ENCODE measurements around the gene SIX6. TPM values are rescaled to one million over a fixed set of nuclear protein-coding genes. Genes with fewer than 3 reads are reported as not detected.

The SIX6 gene
- total and polyA plus RNA-seq, 7 donors = not detected

DNA sequence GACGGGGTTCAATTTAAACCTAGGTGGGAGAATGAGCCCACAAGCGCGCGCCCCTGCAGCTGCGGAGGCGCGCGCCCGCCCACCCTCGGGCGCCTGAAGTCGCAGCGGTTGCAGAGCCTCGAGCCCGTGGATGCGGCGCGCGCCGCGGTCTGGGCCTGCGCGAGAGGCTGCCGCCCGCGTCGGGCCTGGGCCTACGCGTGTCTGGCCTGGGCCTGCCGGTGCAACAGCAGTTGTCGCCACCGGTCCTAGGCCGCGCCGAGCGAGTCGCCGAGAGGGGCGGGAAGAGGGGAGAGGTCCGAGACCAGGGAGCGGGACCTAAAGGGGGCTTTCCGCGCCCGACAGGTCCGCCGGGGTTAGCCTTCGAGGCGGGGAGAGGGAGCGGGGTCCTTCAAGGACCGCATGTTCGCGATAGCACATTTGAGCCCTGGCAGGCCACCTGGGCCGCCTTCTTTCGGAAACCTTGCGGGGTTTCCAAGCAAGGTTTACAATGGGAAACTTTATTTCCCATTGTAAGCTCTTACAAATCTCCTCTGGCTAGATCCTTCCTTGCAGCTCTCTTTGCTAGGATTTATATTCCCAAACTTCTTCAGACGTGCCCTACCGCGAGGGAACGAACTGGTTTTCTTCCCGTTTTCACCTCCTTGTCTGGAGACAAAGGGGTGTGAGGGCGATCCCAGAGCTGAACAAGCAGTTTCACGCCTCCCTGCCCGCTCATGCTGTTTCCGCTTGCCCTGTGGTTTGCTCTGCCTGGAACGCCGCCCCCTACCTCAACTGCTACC lies 6.8 kb downstream of the SIX6 start:
- Histone ChIP-seq H3K27ac (no peak overlapping the region), H3K4me3 (peak overlapping the region in 2 of 4 donors; percentile 41 to 43), H3K4me1 (peaks cover 0 to 26% (median 23%) of the 10 kb centered on the region in 4 donors), H3K36me3 (no peaks in the 10 kb centered on the region), H3K9me3 (no peaks in the 10 kb centered on the region), H3K27me3 (peaks cover 41 to 84% (median 58%) of the 10 kb centered on the region in 3 donors)
- intact Hi-C loops (cut with DNase I) = no loop called here
- 10 to 34% methylated on average over 66 of the region's 66 CpGs for WGBS, 2 donors
- DNase-seq = no peak
- TF ChIP-seq POLR2AphosphoS5 (IDR thresholded peaks at IDR 0.05) = no peak
- no peak for TF ChIP-seq EP300 (IDR thresholded peaks at IDR 0.05)
- TF ChIP-seq POLR2A (IDR thresholded peaks at IDR 0.05) = no peak
- TF ChIP-seq, protein P1, sequence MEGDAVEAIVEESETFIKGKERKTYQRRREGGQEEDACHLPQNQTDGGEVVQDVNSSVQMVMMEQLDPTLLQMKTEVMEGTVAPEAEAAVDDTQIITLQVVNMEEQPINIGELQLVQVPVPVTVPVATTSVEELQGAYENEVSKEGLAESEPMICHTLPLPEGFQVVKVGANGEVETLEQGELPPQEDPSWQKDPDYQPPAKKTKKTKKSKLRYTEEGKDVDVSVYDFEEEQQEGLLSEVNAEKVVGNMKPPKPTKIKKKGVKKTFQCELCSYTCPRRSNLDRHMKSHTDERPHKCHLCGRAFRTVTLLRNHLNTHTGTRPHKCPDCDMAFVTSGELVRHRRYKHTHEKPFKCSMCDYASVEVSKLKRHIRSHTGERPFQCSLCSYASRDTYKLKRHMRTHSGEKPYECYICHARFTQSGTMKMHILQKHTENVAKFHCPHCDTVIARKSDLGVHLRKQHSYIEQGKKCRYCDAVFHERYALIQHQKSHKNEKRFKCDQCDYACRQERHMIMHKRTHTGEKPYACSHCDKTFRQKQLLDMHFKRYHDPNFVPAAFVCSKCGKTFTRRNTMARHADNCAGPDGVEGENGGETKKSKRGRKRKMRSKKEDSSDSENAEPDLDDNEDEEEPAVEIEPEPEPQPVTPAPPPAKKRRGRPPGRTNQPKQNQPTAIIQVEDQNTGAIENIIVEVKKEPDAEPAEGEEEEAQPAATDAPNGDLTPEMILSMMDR (IDR thresholded peaks at IDR 0.05) = no peak

DNA sequence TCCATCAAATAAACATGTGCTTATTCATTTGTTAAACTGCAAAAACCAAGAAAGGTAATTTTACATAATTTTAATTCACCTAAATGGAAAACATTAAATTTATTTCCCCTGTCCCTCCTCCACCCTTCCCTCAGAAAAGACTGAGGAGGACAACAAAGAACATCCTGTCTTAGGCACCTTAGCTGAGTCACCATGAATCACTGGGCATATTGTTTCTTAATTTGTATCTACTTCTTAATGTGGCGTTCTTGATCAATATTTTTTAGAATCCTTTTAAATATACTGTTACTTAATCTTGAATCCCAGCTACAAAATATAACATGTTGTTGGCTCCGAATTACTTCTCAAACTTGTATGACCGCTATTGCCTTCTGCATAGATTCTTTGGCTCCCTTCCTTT lies 23.5 kb downstream of the SIX6 start:
- WGBS, 2 donors = 57 to 62% methylated on average over 3 of the region's 3 CpGs
- H3K27me3 ChIP-seq = peaks cover 0 to 9% (median 3%) of the 10 kb centered on the region in 3 donors
- intact Hi-C loops (cut with DNase I) = no loop called here
- H3K4me1 ChIP-seq = no peaks in the 10 kb centered on the region
- DNase-seq = no peak
- no peaks in the 10 kb centered on the region for H3K36me3 ChIP-seq
- H3K27ac ChIP-seq = no peak overlapping the region
- no peaks in the 10 kb centered on the region for H3K9me3 ChIP-seq
- no peak overlapping the region for H3K4me3 ChIP-seq
- no peak for TF ChIP-seq POLR2AphosphoS5 (IDR thresholded peaks at IDR 0.05)
- TF ChIP-seq, protein P1 (IDR thresholded peaks at IDR 0.05) = no peak

GRCh38 chr14:60537663-60538062 lies 28.7 kb downstream of the SIX6 start:
- H3K36me3 ChIP-seq = no peaks in the 10 kb centered on the region
- no peak overlapping the region for H3K27ac ChIP-seq
- H3K9me3 ChIP-seq = peaks cover 0 to 5% (median 2%) of the 10 kb centered on the region in 4 donors
- no peaks in the 10 kb centered on the region for H3K4me1 ChIP-seq
- peaks cover 0 to 5% (median 0%) of the 10 kb centered on the region in 3 donors for H3K27me3 ChIP-seq
- TF ChIP-seq EP300 (IDR thresholded peaks at IDR 0.05) (no peak), POLR2A (IDR thresholded peaks at IDR 0.05) (no peak), POLR2AphosphoS5 (IDR thresholded peaks at IDR 0.05) (no peak)
- TF ChIP-seq, protein P1 (IDR thresholded peaks at IDR 0.05) = no peak
- DNase-seq = no peak
- intact Hi-C loops (cut with DNase I) = no loop called here
- no peak overlapping the region for H3K4me3 ChIP-seq

GRCh38 chr14:60544659-60545058 lies 35.7 kb downstream of the SIX6 start:
- WGBS, 2 donors = 74 to 85% methylated on average over 2 of the region's 2 CpGs
- no peak for DNase-seq
- no peaks in the 10 kb centered on the region for H3K36me3 ChIP-seq
- no peak overlapping the region for H3K4me3 ChIP-seq
- H3K4me1 ChIP-seq = no peaks in the 10 kb centered on the region
- peaks cover 0 to 14% (median 3%) of the 10 kb centered on the region in 4 donors for H3K9me3 ChIP-seq
- TF ChIP-seq POLR2A (IDR thresholded peaks at IDR 0.05) = no peak
- TF ChIP-seq EP300 (IDR thresholded peaks at IDR 0.05) = no peak
- TF ChIP-seq, protein P1 (IDR thresholded peaks at IDR 0.05) = no peak
- no peak for TF ChIP-seq POLR2AphosphoS5 (IDR thresholded peaks at IDR 0.05)
- peaks cover 0 to 5% (median 0%) of the 10 kb centered on the region in 3 donors for H3K27me3 ChIP-seq
- no peak overlapping the region for H3K27ac ChIP-seq
- intact Hi-C loops (cut with DNase I) = no loop called here
